IPS-18c (cell line): ENCODE results near the gene ARAP1.

Experiments used
- H3K4me3 ChIP-seq: 2 replicates; pipeline ENCODE4 v1.7.0; 2013; ENCODE audit warnings: low read depth, mild to moderate bottlenecking, low read length, moderate library complexity; ENCODE audit not compliant: insufficient read depth
- H3K9me3 ChIP-seq: one replicate; pipeline ENCODE4 v1.6.1; 2013; ENCODE audit warnings: mild to moderate bottlenecking, low read length, moderate library complexity; ENCODE audit not compliant: control insufficient read depth, insufficient read depth

Gene ARAP1

DNA sequence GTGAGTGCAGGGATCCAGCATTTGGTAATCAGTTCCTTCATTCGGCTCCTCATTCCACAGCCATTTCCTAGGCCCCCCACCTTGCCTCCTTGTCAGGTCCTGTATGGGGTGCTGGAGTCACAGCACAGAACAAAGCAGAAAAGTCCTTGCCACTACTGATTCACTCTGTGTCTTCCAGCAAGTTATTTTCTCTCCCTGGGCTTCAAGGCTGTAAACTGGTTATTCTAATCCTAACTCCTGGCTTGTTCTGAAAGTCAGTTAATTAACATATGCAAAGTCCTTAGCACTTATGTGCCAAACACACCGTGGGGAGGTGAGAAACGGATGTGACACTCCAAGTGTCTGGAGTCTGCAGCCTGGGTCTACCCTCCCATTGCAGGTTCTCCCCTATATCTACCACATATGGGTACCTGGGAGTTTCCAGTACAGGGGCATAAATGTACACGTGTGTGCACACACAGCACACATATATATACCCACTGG is 47.4 kb downstream of the ARAP1 start:
- H3K4me3 ChIP-seq = no peak overlapping the region
- H3K9me3 ChIP-seq = no peaks in the 10 kb centered on the region

DNA sequence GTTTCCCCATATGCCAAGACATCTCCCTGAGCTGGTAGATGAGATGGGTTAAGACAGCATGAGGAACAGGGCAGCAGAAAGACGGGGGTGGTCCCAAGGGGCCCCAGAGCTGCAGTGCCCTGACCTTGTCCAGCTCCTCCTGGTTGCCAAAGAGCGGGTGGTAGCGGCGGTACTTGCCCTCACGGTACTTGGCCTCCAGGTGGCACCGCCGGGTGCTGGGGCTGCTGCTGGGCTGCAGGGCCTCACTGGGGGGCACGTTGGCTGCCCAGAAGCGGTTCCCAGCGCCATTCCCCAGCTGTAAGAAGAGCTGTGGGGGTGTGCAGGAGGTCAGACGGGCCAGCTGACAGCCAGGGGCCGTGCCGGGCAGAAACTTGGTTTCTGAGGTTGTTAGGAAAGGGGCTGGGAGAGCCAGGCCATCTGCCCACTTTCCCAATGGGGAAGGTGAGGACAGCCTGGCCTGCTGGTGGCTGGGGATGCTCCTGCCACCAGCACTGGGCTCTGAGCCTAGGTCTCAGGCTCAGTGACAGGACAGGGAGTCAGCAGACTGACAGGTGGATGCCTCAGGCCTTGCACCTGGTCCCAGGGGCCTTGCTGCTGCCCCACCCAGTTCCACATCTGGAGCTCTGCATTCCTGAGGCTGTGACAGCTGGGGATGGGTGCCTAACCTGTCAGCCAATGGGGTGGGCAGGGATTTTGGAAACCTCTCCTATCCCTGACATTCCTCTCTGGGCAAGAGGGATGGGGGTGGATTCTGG is 48.0 kb downstream of the ARAP1 start:
- Histone ChIP-seq H3K4me3 (no peak overlapping the region; the same call in 1 of the 2 replicates), H3K9me3 (no peaks in the 10 kb centered on the region)

DNA sequence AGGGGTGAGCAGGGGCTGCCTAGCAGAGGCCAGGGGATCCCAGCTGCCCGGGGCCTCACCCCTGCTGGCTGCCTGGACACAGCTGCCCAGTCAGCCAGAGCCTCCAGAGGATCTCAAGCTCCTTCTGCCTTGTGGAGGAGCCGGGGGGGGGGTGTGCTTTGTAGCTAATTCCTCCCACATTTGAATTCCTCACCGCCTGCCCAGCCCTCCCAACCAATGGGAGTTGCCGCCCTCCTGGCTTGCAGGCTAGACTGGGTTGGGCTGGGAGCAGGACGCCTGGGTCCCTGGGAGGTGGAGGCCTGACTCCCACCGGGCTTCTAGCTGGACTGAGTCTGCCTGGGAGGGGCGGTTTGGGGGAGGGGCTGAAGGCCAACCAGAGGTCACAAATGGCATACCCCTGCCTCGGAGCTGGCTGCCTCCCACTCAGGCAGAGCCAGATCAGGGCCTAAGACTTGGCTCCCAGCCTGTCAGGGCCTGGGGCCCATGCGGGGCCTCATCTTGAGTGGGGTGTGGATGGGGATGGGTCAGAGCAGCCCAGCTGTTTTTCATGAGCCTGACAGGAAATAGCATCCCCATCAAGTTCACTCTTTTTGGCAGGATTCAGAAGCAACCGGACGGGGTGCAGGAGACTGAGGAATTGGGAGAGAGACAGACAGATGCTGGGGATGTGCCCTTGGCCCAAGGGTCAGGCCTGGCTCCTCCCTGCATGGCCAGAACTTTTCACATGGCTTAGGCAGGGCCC is 48.8 kb downstream of the ARAP1 start:
- H3K4me3 ChIP-seq = no peak overlapping the region
- H3K9me3 ChIP-seq = no peaks in the 10 kb centered on the region

DNA sequence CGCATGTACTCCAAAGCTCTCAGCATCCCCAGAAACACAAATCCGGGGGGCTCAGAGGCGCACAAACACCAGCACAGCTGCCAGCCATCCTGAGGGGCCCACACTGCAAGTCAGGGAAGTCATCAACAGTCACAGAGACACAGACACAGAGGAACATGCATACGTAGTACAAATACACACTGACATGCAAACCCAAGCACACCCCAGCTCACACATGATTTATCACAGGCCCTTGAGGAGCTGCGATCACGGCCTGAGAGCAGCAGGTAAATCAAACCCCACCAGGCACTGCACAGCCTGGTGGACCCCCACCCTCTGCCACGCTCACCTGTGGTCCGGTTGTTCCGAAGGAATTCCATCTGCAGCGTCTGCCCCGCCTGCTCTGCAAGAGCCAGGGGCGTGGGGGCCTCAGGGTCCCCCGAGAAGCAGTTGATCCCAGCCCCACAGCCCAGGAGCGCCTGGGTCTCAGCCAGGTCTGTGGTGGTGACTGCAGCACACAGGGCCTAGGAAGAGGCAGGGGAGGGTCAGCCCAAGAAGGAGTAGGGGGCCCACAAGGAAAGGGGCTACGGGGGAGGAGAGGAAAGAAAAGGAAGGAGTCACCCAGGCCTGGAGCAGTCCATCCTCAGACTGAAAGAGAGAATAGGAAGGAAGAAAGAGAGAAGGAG is 49.5 kb downstream of the ARAP1 start:
- Histone ChIP-seq H3K9me3 (no peaks in the 10 kb centered on the region), H3K4me3 (no peak overlapping the region)

DNA sequence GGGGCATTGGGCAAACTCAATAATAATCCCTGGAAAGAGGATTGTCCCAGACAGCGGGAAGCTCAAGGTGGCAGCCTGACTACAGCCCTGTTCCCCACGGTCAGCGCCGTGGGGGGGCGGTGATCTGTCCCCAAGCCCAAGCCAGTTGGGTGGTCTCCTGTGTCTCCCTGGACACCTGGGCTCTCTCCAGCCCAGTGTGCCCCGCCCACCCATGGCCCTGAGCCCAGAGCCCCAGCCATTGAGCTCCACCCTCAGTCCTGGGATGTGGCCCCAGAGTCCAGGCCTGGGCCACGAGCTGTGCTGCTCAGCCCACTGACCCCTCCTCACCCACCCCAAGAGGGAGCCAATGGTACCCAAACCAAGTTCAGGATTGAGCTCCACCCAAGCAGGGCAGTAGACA is 50.1 kb downstream of the ARAP1 start:
- Histone ChIP-seq H3K4me3 (no peak overlapping the region), H3K9me3 (no peaks in the 10 kb centered on the region)

DNA sequence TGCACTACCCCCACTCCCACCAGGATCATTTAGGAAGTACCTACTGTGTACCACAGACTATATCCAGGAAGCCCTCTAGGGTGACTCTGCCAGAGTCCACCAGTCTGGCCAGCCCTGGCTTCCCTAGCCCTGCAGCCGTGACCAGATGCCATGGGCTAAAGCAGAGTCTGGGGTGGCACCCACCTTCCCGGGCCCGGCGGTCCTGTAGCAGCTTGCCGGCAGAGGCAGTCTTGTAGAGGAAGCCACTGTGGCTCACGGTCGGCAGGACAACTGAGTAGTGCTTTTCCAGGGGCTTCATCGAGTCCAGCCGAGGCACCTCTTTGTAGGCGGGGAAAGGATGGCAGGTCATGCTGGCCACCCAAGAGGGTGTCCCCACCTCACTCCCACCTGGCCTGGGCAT is 50.7 kb downstream of the ARAP1 start:
- Histone ChIP-seq H3K4me3 (no peak overlapping the region), H3K9me3 (no peaks in the 10 kb centered on the region)

DNA sequence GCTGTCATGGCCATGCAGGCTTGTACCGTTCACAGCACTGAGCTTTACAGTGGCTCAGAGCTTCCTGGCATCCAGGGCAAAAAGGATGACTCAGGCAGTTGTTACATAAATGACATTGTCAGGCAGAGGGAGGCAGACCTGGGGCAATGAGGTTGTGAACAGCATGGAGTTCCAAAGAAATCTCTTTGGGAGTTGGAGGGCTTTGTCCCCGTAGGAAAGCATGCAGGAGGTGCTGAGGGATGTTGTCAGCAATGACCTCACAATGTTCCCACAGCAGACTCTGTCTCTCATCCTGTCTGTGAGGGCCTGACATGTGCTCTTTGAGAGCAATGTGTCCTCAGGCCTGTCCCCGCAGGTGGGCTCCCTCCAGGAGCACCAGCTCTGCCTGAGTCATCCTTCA is 52.1 kb downstream of the ARAP1 start:
- Histone ChIP-seq H3K4me3 (no peak overlapping the region), H3K9me3 (no peaks in the 10 kb centered on the region)

DNA sequence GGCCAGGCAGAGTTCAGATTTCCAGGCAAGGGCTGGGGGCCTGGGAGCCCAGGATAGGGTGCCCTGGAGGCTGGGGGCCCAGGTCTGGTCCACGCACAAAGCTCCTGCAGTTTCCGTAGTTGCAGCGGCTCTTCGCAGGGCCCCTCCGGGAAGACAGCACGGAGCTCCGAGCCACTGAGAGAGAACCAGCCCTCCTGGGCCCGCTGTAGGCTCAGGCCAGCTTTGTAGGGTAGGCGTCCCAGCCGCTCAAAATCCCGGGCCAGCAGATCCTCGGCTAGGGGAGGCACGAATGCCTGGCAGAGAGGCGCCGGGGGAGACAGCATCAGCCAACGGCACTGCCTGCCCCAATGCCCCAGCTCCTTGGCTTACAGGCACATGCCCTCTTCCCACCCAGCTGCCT is 54.4 kb downstream of the ARAP1 start:
- H3K4me3 ChIP-seq = no peak overlapping the region
- H3K9me3 ChIP-seq = peaks cover 2% of the 10 kb centered on the region

DNA sequence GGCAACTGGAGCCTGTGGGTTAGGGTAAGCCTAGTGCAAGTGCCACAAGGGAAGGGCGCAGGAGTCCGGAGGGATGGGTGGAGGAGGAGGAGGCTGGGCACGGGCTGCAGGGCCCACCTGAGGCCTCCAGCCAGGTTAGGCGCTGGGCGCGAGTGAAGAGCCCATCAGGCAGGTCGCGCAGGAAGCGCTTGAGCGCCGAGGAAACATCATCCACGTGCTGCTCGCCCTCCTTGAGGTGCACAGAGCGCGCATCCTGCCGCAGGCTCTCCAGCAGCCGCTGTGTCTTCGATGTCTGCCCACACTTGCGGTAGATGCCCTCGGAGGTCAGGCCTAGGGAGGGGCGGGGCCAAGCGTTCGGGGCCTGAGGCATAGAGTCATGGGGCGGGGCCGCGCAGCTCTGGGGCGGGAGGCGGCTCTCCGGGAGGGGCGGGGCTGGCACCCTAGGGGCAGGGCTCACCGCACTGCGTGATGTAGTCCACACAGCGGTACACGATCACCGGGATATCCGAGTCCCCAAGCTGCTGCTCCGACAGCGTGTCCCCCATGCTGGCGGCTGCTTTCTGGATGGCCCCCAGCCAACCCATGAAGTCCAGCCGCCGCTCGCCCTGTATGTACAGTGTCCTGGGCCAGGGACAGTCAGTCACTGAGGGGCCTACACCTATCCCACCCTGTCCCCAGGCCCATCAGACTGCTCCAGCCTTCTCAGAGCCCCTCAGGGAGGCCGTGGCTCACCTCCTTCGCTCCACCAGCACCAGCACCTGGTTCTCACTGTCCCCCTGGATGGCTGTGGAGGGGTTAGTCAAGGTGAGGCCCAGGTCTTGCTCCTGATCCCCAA is 55.1 kb downstream of the ARAP1 start:
- Histone ChIP-seq H3K9me3 (peaks cover 2% of the 10 kb centered on the region), H3K4me3 (no peak overlapping the region)

DNA sequence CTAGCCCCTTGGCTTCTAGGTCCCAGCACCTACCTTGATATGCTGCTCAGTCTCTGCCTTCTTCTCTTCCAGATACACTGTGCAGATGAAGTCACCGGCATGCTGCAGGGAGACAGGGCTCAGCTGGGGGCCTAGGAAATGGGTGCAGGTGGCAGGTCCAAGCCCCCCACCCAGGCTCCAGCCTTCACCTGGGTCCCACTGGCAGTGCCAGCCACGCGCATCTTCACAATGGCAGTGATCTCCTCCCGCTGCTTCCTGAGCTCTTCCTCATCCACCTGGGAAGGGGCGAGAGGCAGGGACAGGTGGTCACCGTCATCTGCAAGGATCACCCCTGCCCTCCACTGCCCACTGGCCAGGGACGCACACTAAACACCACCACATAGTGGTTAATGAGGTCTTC is 56.9 kb downstream of the ARAP1 start:
- H3K9me3 ChIP-seq = peaks cover 2% of the 10 kb centered on the region
- no peak overlapping the region for H3K4me3 ChIP-seq

DNA sequence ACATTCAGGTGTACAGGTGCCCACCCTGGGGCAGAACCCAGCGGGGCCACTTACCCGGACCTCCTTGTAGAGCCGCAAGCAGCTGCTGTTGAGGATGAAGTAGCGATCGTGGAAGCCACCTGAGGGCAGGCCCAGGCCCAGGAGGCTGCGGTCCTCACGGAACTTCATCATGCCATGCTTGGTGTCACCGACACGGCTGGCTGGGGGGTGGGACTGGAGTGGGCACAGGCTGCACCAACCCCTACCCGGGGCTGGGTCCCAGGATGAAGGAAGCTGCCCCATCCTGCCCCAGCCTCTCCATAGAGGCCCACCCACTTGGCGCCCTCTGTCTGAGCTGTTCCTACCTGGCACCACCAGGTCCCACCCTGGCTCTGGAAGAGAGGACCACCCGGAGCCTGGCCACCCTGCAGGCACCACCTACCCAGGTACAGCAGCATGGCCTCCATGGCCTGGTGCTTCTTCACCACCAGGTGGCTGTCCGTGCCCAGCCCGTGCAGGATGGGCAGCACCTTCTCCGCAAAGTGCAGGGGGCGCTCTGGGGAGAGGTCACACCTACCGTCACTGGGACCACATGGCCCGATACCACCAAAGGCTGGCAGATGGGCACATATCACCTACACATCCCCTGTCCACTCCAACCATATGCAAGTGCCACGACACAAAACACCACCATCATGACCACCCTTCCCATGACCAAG is 58.8 kb downstream of the ARAP1 start:
- Histone ChIP-seq H3K9me3 (peaks cover 4% of the 10 kb centered on the region), H3K4me3 (no peak overlapping the region)

DNA sequence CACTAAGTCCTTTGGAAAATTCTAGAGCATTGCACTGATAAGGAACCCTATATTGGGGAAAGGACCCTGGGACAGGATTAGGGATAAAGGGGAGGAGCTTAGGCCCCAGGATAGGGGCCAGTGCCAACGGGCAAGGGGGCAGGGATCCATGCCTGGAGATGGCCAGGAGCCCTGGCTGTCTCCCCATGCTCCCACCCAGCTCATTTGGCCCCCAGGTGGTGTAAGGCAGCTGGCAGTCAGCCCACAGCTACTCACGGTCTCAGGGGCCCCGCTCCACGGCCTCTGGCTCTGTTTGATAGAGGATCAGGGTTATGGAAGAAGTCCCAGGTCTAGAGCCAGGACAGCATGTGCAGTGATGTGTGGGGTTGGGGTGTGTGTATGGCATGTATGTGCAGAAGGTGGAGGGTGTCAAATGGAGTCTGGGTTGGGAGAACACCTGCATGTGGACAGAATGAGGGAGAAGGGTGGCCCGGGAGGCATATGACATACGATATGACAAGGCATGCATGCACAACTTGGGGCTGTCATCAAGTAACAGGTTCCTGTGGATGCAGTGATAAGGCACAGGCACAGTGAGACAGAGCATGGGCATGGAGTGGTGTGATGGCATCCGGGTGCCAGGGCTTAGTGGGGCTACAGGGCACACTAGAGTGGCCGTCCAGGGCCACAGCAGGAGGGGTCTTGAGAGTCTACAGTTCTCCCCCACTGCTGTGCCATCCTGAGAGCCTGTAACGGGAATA is 59.5 kb downstream of the ARAP1 start:
- peaks cover 4% of the 10 kb centered on the region for H3K9me3 ChIP-seq
- no peak overlapping the region for H3K4me3 ChIP-seq

DNA sequence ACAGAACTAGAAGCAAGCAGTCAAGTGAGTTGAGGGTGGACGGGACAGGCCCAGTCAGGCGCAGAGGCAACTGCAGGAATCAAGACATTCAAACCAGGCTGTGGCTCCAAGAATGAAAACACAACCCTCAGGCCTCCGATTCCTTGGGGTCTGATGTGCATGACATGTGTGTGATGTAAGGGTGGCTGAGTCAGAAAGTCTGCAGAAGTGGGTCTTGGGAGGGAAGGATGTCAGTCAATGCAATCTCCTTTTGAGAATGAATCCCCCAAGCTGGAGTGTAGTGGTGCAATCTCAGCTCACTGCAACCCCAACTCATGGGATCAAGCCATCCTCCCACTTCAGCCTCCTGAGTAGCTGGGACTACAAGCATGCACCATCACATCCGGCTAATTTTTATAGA is 62.0 kb downstream of the ARAP1 start:
- peaks cover 4% of the 10 kb centered on the region for H3K9me3 ChIP-seq
- H3K4me3 ChIP-seq = no peak overlapping the region

DNA sequence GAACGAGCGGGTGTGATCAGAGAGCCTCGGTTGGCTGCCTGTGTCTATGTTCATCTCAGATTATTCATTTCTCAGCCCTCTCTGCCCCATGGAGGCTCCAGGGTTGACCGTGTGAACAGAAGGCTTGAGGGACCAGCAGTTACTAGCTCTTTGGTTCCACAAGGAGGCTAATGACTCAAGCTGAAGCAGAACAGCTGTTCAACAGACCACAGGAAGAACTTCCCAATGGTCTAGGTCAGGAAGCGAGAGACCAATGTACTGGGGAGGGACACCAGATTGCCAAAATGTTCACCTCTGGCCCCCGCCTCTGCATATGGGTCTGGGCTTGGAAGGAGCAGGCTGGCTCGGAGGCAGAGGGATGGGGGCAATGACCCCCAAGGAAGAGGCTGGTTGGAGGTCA is 63.3 kb downstream of the ARAP1 start:
- Histone ChIP-seq H3K4me3 (no peak overlapping the region), H3K9me3 (peaks cover 4% of the 10 kb centered on the region)

DNA sequence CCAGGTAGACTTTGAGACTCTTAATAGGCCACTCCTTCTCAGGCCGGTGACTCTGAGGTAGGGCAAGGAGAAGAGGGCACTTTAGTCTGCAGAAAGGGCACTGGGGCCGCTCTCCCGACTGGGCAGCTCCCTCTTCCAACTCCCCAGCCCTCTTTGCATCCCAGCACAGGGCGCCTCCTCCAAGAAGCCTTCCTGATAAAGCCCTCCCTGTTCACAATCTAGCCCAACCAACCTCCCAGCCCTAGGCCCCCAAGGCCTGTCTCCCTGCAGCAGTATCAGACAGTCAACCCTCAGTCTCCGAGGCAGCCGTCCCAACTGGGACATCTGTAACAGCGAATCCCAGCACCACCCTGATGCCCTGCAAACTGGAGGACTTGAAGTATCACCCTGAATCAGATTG is 63.7 kb downstream of the ARAP1 start:
- H3K4me3 ChIP-seq = no peak overlapping the region
- H3K9me3 ChIP-seq = peaks cover 4% of the 10 kb centered on the region

DNA sequence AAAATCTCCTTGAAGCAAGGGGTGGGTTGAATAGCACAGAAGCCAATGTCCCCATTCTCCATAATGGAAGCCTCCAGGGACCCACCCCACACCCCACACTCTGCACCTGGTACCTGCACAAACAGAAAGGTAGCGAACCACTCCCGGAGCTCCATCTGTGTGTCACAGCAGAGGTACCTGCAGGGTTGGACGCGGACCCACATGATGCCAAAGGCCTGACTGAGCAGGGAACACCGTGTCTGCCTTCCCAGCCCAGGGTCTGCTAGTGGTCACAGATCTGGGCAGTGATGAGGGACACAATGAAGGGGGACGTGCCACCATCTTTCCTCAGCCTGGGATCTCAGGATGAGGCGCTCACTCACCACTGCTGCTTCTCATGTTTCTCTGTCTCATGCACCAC is 64.9 kb downstream of the ARAP1 start:
- Histone ChIP-seq H3K9me3 (peaks cover 2% of the 10 kb centered on the region), H3K4me3 (no peak overlapping the region)
